Neutrophil (primary cell): ENCODE measurements around the gene ANXA3.

Experiments
- H3K27ac ChIP-seq: fragments of 200-600 bp; sonication (generic); 2 replicates; pipeline ENCODE4 v1.5.1; 2016; ENCODE audit warnings: mild to moderate bottlenecking, moderate library complexity
- H3K27me3 ChIP-seq: fragments of 200-600 bp; sonication (generic); 2 replicates; pipeline ENCODE4 v1.6.0; 2016; ENCODE audit warnings: mild to moderate bottlenecking
- H3K36me3 ChIP-seq: fragments of 200-600 bp; sonication (generic); 2 replicates; pipeline ENCODE4 v1.5.1; 2017
- H3K4me1 ChIP-seq, 2 experiments: fragments of 200-600 bp in 1 of 2; sonication (generic) in 1 of 2; 1 replicate in 1 of 2; 2 replicates in 1 of 2; pipeline versions ENCODE4 v1.5.1 to v1.6.1; 2013 to 2016; ENCODE audit warnings: low read depth in 1 of 2, low read length in 1 of 2, mild to moderate bottlenecking in 1 of 2, moderate library complexity in 1 of 2; ENCODE audit not compliant: control insufficient read depth in 1 of 2, insufficient read depth in 1 of 2
- H3K4me3 ChIP-seq, 2 experiments: fragments of 200-600 bp in 1 of 2; sonication (generic) in 1 of 2; 1 replicate in 1 of 2; 2 replicates in 1 of 2; pipeline ENCODE4 v1.5.1; 2013 to 2016; ENCODE audit warnings: low read depth in 1 of 2, low read length in 1 of 2, mild to moderate bottlenecking in 1 of 2, moderate library complexity in 1 of 2
- H3K9me3 ChIP-seq: fragments of 200-600 bp; sonication (generic); 2 replicates; pipeline ENCODE4 v1.5.1; 2016
- TF ChIP-seq, protein P1 (sequence below): fragments of 200-600 bp; sonication (generic); IDR thresholded peaks from 2 replicates; pipeline ENCODE4 v1.5.1; 2016; ENCODE audit warnings: antibody characterized with exemption

Gene ANXA3

DNA sequence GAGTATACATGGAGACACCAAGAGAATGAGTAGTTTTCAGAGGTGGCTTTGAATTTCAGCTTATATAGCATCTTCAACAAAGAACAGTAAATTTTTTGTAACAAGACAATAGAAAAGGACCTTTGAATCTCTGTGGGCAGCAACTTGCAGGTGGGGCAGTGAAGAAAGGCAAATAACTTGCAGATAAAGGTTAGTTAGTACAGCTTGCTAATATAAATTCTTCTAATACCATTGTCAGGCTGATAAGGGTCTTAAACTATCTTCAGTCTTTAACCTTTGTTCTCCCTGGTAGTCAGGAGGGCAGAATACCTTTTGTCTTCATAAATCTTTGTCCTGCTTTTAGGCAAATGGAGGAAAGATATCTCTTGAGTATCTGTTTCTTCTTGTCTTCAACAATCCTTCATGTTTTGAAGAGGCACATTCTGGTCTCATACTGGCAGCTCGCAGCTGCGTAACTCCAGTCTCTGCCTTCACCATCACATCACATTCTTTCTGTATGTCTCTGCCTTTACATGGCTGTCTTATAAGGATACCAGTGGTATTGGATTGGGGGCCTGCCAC lies 16.0 kb downstream of the ANXA3 start:
- no peaks in the 10 kb centered on the region for H3K9me3 ChIP-seq
- H3K4me1 ChIP-seq: peaks cover 23 to 38% of the 10 kb centered on the region in 2 experiments
- H3K36me3 ChIP-seq: peaks cover 71% of the 10 kb centered on the region
- H3K4me3 ChIP-seq: no peak overlapping the region
- TF ChIP-seq, protein P1, sequence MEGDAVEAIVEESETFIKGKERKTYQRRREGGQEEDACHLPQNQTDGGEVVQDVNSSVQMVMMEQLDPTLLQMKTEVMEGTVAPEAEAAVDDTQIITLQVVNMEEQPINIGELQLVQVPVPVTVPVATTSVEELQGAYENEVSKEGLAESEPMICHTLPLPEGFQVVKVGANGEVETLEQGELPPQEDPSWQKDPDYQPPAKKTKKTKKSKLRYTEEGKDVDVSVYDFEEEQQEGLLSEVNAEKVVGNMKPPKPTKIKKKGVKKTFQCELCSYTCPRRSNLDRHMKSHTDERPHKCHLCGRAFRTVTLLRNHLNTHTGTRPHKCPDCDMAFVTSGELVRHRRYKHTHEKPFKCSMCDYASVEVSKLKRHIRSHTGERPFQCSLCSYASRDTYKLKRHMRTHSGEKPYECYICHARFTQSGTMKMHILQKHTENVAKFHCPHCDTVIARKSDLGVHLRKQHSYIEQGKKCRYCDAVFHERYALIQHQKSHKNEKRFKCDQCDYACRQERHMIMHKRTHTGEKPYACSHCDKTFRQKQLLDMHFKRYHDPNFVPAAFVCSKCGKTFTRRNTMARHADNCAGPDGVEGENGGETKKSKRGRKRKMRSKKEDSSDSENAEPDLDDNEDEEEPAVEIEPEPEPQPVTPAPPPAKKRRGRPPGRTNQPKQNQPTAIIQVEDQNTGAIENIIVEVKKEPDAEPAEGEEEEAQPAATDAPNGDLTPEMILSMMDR: no peak
- H3K27ac ChIP-seq: peak overlapping the region; percentile 68
- H3K27me3 ChIP-seq: no peaks in the 10 kb centered on the region

DNA sequence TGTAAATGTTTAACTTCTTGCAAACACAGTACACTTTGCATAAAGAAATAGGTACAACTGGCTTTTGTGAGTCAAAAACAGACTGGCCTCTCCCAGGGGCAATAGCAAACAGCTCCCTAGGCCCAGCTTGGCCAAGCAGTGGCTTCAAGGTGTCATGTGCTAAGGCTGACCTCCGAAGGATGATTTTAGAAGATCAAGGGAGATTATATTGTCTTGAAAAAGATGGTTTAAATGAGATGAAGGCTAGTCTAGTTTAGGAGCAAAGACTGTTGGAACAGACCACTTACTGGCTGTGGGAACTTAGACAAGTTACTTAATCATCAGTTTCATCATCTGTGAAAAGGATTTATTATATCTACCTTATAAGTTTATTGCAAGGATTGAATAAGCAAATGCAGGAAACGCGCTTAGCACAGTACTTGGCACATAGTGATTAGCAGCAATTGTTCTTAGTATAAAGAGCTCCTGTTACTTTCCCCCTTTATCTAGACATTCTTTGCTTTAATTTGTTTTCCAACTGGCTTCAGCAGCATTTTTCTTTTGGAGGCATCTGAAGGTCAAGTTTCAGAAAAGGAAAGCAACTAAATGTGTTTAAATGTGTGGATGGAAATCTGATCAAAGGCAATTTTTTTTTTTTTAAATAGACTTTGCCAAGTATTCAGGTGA lies 17.2 kb downstream of the ANXA3 start:
- H3K27ac ChIP-seq: peak overlapping the region; percentile 68
- no peaks in the 10 kb centered on the region for H3K9me3 ChIP-seq
- H3K4me3 ChIP-seq: no peak overlapping the region
- TF ChIP-seq, protein P1: no peak
- H3K27me3 ChIP-seq: no peaks in the 10 kb centered on the region
- peaks cover 23 to 31% of the 10 kb centered on the region in 2 experiments for H3K4me1 ChIP-seq
- H3K36me3 ChIP-seq: peaks cover 72% of the 10 kb centered on the region

DNA sequence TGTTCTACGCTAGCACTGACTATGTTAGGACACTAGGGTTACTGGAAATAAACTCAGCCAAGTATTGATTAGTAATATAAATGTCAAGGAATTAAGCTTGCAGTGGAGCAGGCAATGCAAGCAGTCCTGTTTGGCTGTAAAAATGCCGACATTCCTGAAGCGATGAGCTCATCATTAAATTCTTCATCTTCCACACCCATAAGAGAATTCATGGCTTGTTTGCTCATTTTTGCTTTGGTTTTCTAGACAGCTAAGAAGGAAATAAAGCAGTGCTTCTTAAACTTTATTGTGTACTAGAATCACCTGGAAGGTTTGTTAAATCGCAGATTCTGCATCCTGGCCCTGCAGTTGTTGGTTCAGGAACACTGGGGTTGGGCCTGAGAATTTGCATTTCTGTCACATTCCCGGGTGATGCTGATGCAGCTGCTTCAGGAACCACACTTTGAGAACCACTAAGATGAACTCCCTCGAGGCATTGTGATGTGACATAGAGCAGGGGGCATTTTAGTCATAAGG lies 17.8 kb downstream of the ANXA3 start:
- Histone ChIP-seq H3K4me3 (no peak overlapping the region), H3K4me1 (peaks cover 23 to 31% of the 10 kb centered on the region in 2 experiments)

DNA sequence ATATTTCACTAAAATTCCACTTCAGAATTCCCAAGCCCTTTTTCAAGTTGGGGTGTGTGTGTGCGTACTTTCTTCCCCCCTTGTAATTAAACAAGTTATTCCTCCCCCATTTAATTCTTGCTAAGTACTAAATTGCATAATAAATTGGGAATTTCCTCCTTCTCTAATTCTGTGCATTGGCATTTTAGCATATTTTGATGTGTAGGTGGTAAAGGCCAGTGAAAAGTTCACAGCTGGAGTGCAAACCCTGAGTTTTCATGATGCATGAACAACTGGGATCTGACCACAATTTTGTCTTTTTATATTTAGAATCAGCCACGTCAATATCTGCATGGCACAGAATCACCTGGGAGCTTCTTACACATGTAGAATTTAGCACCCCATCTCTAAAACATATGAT lies 18.5 kb downstream of the ANXA3 start:
- H3K4me1 ChIP-seq: peaks cover 22 to 31% of the 10 kb centered on the region in 2 experiments
- no peaks in the 10 kb centered on the region for H3K27me3 ChIP-seq
- TF ChIP-seq, protein P1: no peak
- peak overlapping the region; percentile 68 for H3K27ac ChIP-seq
- no peaks in the 10 kb centered on the region for H3K9me3 ChIP-seq
- H3K4me3 ChIP-seq: no peak overlapping the region
- H3K36me3 ChIP-seq: peaks cover 77% of the 10 kb centered on the region

More for the DNA sequence above, 17.8 kb downstream of the ANXA3 start:
- H3K36me3 ChIP-seq: peaks cover 72% of the 10 kb centered on the region
- no peaks in the 10 kb centered on the region for H3K27me3 ChIP-seq
- peak overlapping the region; percentile 68 for H3K27ac ChIP-seq
- no peaks in the 10 kb centered on the region for H3K9me3 ChIP-seq
- TF ChIP-seq, protein P1: no peak

DNA sequence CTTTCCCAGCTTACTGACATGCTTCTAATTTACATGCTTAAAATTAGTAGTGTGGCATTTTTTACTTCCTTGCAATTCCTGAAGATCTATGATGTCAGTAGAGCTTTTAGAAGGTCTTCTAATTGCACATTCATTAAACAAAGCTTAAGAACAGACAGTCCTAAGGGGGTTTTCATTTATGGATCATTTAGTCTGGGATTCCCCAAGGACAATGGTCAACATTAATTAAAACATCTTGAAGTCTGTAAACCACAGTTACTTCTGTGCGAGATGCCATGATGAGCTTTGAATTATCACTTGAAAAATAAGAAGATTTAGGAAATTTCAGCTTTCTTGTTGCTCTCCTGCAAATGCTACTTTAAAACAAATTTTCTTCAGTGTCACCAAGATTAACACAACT lies 20.2 kb downstream of the ANXA3 start:
- no peak overlapping the region for H3K4me3 ChIP-seq
- peak overlapping the region; percentile 41 for H3K27ac ChIP-seq
- TF ChIP-seq, protein P1: no peak
- H3K36me3 ChIP-seq: peaks cover 88% of the 10 kb centered on the region
- no peaks in the 10 kb centered on the region for H3K9me3 ChIP-seq
- no peaks in the 10 kb centered on the region for H3K27me3 ChIP-seq
- H3K4me1 ChIP-seq: peaks cover 13 to 22% of the 10 kb centered on the region in 2 experiments
